RPMI8226 (cell line): ENCODE measurements around the gene SMNDC1.

ENCODE experiments used
- DNase-seq: peaks from one replicate; pipeline ENCODE4 v3.0.0-alpha.2; 2015

SMNDC1 gene

DNA sequence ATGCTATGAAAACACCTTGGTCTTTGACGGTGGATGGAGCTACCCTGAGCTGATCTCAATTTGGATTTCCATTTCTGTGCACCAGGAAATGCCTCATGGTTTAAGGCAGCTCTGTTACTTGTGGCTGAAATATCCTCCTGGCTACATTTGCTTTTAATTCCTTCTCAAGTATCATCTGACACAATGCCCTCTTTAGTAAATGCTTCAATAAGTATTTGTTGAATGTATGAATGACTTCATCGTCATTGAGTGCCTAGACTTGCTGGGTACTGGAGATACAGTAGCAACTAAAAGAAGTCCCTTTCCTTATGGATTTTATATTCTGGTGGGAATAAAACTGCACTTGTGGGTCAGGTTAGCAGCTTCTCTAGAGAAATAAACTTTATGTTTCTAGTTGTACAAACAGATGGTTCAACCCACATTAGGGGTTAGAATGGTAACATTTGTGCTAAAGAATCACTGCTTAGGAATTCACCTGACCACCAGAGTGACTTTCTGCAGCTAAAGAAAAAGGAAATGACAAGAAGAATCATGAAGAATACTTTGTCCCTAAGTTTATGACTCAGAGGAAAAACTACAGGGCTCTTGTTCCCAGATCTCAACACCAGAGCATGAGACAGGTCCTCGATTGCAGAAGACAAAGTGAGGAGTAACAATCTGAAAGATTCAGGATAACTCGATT is 21.8 kb upstream of the SMNDC1 start:
- DNase-seq, result no peak

DNA sequence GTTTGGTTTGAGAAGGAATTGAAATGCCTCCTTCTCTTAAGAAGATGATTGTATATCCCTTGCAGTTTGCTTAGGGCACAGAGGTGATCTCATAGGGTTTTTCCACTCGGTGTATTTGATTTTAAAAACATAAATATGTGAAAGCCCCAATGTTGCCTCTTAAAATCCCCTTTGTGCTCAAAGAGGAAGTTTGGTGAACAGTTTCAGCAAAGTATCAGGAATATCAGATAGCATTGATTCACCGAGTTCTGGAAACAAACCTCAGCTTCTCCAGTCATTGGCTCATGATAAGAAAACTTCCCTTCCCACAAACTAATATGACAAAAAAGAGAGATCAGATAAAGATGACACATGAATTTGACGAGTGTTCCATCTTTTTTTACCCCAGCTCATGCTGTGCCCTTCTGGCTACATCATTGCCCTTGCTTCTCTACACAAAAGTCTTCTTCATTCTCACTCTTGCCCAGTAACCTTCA is 20.1 kb upstream of the SMNDC1 start:
- DNase-seq, result no peak

DNA sequence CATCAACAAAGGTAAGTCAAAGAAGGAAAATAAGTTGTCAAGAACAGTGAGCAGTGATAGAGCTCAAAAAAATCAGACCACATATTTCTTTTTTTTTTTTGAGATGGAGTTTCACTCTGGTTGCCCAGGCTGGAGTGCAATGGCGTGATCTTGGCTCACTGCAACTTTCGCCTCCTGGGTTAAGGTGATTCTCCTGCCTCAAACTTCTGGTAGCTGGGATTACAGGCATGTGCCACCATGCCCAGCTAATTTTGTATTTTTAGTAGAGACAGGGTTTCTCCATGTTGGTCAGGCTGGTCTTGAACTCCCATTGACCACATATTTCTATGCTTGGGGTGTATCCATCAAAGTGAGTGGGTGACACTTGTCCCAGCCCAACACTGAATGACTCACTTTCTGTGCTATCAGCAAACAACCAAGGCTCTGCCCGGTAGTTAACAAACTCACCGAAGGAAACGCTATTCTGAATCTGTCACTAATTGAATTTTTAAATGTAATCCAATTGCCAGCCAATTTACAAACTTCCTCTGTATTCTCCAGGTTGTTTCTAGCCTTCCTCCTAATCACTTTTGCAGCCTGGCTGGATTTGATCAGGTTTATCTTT is 19.6 kb upstream of the SMNDC1 start:
- no peak for DNase-seq

DNA sequence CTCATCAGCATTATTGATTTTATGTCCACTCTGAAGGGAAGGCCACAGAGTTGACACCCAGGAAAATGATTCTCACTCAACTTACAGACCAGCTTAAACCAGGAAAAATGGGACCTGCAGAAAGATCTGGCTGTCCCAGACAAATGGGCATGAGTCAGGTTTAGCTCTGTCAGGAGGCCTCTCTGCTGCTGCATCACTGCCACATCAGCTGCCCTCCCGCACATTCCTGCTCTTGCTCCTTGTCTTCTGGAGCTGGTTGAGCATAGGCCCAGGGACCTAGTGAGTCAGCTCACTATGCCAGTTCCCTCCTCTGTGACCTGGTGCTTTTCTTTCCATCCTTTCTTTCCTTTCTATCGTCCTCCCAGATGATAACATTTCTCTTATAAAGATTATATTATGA is 18.8 kb upstream of the SMNDC1 start:
- DNase-seq, result no peak

DNA sequence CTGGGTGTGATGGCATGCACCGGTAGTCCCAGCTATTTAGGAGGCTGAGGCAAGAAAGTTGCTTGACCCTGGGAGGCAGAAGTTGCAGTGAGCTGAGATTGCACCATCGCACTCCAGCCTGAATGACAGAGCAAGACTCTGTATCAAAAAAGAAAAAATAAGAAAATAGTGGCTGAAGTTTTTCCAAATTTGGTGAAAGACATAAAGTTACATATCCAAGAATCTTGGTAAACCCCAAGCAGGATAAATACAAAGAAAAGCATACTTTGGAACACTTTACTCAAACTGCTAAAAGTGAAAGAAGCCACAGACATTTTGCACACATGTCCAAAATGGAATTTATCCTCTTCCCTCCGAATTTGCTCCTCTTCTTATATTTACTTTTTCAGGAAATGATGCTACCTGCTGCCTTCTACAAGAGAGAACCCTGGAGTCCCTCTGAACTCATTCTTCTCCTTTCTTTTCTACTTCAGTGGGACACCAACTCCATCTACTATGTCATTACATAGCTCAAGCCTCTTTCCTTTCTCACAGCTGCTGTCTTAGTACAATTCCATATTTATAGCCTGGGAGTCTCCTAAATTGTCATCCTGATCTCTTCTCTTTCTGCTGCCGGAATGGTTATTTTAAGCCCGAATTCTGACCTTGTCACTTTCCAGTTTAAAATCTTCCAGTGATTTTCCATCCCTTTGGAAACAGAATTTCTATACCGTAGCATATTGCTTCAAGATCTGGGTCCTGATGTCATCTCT is 17.3 kb upstream of the SMNDC1 start:
- no peak for DNase-seq

DNA sequence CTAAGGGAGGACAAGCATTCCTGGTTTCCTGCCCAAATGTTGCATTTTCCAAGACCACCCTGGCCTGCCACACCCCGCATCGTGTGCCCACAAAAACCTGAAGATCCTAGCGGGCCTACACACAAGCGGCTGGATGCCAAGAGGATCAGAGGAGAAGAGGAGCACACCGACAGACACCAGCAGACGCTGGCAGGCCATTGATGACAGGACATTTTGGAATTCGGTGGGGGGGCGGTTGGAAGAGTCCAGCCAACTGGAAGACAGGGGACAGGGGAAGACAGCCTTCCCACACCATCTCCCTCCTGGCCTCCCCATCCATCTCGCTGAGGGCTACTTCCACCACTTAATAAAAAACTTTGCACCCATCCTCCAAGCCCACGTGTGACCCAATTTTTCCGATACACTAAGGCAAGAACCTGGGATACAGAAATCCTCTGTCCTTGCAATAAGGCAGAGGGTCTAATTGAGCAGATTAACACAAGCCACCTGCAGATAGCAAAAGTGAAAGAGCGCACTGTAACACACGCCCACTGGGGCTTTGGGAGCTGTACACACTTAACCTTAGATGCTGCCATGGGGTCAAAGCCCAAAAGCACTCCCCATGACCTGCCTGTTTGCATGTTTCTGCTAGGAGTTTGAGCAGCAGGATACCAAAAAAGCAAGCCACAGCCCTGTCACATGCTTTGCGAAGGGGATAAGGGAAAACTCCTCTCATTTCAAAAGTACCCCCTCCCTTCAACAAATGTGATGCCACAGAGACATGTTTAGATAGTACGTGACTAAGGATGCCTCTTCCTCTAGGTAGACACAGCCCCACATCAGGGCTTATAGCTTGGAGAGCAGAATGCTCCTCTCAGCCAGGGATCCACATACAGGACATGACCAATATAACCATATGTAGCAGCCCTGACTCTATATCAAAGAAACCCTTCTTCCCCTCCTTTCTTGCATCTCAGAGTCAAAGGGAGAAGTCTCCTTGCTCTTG is 13.4 kb upstream of the SMNDC1 start:
- no peak for DNase-seq

DNA sequence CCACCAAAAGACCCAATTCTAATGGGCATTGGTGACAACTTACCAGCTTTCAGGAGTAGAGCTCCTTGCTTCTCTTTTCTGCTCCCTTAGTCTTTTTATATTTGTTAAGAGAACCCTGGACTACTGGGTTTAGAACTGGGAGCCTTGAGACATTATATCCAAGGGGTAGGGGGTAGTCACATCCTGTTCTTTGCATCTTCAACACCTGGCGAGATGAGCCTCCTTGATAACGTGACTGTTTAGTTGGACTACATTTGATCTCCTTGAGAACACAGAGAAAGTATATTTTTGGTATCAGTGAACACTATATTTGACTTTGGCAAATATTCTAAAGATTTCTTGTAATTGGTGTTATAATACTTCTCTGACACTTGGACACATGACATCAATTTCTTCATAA is 9.0 kb upstream of the SMNDC1 start:
- no peak for DNase-seq

DNA sequence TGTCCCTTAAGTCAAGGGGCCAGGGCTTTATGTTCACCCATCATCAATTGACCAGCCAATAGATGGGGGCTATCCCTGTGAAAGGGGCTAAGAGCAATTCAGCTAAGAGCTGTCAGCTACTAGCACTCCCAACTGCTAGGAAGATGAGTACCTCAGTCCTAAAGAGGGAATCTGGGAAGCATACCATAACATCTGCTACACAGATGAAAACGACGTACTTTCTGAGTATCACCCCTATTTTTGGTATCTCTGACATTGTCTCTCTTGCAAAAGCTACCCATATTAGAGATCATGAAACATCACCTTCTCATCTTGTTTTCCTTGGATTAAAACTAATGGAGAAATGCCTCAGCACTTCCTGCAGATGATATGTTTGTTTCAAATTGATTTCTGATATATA is 7.5 kb upstream of the SMNDC1 start:
- DNase-seq, result no peak

DNA sequence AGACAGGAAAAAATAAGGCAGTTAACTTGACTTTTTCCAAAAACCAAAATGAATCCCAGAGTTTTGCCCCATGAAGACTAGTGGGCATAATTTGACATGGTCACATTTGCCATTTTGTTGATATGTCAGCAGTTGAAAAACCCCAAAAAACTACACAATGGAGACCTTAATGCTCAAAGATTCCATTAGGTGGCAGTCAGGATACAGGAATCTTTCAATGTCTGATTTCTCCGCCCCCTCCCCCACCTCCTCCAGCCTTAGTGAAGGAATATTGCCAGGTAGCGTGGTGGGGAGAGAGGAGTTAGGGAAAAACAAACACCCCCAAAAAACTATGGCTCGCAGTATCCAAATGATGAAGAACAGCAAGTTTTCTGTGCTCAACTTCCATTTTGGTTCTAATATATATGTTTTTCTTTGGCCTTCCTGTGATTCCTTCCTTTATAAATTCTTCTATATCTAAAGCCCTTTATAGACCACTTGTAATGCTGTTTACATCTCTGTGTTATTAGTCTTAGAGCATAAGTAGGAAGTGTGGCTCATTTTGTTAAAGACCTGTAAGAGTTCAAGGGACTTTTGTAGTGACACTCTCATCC is 6.7 kb upstream of the SMNDC1 start:
- DNase-seq, result peak; percentile 63

DNA sequence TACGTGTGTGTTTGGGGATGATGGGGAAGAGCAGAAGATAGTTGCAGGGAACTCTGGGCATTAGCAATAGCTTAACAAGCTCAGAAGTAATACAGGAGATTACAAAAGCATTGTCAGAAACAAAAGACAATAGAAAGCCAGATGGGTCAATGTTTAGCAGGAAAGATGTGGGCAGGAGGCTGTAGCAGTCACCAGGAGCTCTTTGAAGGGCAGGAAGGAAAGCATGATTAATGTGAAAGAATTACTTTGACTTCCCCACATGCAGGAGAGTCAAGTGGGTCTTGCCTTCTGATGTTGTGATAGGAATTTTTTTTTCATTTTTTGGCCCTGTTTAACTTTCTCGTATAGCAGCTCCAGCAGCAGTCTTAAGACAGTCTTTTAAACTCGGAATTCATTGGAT is 6.0 kb upstream of the SMNDC1 start:
- DNase-seq, result no peak

DNA sequence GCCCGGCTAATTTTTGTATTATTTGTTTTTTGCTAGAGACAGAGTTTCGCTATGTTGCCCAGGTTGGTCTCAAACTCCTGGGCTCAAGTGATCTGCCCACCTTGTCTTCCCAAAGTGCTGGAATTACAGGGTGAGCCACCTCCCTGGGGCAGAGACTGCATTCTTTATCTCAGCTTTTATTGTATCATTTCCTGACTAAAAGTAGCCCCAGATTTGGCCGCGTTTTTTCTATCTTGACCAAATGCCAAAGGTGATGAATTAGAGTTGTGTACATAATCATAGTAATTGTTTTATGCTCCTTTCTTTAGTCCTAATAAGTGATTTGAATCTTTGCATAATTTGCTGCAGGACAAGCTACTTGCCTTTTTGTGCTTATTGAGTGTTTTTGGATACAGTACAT is 3.1 kb upstream of the SMNDC1 start:
- DNase-seq, result no peak

DNA sequence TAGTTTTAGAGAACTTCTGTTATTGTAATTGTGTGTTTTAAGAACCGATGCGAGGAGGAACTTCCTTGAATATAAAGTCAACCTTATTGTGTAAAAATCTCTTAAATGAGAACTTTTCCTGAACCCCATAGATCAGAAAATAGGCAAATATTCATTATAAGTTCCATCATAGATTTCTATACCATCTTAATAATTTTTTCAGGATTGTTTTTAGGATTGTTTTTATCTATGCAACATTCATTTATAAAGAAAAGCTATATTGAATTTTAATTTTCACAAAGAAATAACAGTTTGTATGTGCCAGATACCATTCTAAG is 1.7 kb upstream of the SMNDC1 start:
- DNase-seq, result no peak

DNA sequence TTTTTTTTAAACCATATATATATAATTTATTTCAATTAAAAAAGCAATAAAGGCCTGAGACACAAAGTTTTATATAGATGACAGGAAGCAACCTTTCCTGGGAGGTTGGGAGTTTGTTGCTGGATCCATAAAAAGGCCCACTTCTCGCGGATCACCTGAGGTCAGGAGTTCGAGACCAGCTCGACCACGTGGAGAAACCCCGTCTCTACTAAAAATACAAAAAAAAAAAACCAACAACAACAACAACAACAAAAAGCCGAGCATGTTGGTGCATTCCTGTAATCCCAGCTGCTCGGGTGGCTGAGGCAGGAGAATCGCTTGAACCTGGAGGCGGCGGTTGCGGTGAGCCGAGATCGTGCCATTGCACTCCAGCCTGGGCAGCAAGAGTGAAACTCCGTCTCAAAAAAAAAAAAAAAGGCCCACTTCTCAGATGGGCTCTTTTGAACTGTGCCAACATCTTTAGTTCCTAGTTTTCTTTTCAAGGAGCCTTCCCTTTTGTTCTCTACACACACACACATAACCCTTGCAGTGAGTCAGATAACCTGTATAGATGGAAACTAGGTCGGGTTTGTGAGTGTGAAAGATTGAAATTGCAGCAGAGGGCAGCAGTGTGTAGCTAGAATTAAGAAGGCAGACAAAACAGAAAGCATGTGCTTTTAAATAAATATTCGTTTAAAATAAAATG is 1.2 kb upstream of the SMNDC1 start:
- DNase-seq, result peak; percentile 73

DNA sequence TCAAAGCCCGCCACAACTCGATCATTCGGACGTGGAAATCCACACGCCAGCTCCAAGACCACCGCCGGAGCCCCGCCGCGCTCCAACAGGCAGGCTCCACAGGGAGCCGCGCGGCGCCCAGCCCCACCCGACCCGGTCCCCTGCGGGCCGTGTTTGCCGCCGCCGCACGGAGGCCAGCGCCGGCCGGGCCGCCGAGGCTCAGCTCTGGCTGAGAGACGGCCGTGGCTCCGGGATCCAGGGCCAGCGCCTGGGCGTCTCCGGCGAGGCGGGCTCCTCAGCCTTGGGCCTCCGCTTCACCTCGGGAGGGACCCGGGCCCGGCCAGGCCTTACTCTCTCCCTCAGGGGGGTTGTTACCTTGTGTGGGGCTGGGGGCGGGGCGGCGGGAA is 333 bp downstream of the SMNDC1 start:
- DNase-seq, result peak; percentile 28

DNA sequence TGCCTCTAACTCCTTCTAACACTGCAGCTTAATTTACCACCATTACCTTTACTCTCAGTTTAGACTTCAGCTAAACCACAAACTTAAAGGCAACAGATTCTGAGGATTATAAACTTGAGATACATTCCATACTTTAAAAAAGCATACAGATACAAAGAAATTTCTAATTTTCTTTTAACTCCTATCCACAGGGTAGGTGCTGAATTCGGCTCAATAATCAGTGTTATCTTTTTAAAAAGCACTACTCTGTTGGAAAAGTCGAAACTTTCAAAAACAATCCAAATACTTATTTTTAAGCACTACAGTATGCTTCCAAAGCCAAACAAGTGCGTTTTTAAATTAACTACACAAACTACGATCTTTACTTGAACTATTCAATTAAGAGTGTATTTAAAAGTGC is 1.0 kb downstream of the SMNDC1 start:
- no peak for DNase-seq

DNA sequence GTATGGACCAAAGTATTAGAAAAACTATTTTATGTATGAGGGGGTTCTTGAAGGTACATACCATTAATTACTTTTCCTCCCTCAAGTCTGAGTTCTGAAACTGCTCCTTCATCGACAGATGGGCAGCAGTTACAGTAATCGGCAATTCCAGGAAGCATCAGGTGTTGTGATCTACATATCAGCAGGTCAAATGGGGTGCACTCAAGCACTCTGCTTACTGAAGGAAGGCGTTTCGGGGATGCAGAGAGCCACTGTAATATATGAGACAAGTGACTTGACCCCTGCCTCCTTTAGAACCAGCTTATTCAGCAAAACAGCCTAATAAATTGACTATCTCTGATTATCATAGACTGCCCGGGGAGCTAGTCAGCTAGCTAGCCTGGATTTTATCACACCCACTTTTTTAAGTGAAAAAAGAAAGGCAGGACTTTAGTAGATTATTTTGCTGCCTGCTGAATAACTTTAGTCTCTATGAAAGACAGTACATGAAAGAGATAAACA is 4.2 kb downstream of the SMNDC1 start:
- no peak for DNase-seq

DNA sequence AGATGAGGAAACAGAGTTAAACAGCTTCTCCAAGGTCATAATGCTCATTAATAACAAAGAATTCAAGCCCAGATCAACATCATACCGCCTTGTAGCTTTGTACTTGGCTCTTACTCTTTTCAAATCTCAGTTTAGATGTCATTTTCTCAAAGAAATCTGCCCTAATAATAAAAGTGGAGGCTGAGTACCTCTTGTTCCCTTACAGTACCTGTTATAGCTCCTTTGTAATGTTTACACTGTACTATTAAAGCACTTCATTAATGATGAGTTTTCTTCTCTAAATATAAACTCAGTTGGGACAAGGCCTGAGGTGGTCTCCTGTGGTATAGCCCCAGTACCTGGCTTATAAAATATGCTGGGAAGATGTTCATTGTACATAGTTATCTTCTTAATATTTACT is 7.8 kb downstream of the SMNDC1 start:
- DNase-seq, result no peak

DNA sequence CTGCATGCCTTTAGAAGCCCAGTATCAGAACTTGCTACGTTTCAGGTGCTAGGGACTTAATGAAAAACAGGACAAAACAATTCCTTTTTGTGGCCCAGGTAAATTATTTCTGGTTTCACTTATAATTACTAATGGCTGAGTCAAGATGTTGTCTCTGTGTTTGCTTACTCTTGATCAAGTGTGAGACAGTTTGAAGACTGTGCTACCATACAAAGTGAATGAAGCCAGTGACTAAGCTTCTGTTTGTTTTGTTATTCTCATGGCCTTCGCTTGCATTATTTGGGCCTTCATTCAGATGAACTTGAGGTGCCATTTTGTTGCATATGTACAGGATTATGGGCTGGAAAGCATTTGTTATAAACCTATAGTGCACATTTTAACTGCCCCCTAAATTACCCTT is 17.9 kb downstream of the SMNDC1 start:
- no peak for DNase-seq

DNA sequence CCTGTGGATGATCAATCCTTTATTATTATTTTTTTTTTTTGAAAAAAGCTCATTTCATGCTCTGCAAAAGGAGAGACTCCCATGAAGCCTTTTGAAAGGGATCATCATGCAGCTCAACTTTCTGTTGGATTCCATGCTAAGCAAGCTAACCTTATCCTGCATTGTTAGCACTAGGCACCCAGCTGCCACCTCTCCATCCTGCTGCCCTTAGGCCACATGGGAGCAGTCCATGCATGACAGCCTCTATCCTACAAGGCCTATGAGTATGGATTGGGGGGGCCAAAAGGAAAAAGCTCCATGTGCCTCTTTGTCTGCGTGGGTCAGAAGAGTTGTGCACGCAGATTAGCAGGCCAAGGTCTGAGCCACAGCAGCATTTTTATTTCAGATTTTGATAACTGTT is 19.2 kb downstream of the SMNDC1 start:
- no peak for DNase-seq

DNA sequence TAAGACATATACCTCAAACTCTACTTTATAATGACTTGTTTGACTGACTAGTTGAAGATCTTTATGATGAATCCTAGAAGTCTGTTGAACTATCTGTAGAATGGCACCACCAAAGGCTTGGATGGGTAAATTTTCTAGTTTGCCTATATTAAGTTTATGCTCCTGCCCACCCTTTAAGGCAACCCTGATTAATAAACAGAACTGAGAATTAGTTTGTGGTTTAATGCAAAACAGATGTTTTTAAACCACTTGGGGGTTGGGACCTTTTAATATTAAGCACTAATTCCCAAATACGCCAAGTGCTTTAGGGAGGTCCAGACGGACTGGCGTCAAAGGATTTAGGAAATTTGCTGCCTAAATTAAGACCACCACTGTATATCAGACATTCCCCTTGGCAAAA is 20.5 kb downstream of the SMNDC1 start:
- no peak for DNase-seq

DNA sequence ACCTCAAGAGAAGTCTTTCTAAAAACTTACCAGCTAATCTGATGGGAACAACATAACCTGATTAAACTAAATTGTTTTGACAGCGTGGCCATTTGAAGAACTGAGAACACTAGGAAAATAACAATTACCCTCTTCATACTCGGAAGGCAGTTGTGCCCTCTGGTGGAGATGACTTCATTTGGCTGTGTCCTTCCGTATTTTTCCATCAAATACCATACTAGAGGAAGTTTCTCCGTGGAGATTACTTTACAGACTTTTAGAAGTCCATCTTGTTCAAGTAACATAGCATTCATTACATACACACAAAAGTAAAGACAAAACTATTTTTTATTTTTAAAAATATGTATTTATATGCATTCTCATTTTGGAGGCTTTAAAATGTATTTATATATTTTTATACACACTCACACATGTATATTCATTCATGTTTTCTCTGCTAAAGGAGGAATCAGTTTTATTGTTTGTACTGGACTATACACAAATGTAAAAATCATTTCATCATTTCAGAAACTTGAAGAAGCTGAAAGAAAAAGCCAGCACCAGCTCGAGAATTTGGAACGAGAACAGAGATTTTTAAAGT is 25.2 kb downstream of the SMNDC1 start:
- DNase-seq, result peak; percentile 50
